Adrenal gland (tissue), 12 donors: Measurements from ENCODE around the gene NT5DC3. TPM values are rescaled to one million over a fixed set of nuclear protein-coding genes. Genes with fewer than 3 reads are reported as not detected.
"Not testable (repeated sequence)": the region's sequence is repeated elsewhere in the genome, so short reads cannot be mapped to it uniquely, and the experiment has no call there.

Source experiments
- DNase-seq, 7 donors: peaks; one replicate each; pipeline ENCODE4 v3.0.0-alpha.2; 2019 to 2020
- H3K27ac ChIP-seq, 5 donors: fragments of 200-600 bp; sonication (generic) in 4 of 5; 1 replicate in 3 of 5; 2 replicates in 2 of 5; pipeline versions ENCODE4 v1.5.1 to v1.8.0; 2016 to 2020; ENCODE audit warnings: mild to moderate bottlenecking in 1 of 5
- H3K27me3 ChIP-seq: fragments of 200-600 bp; 2 replicates; pipeline ENCODE4 v1.8.0; 2021
- H3K36me3 ChIP-seq, 2 donors: fragments of 200-600 bp; replicated peaks in 1 of 2; 1 replicate in 1 of 2; 2 replicates in 1 of 2; pipeline versions ENCODE4 v1.5.1 to v1.8.0; 2018 to 2022
- H3K4me1 ChIP-seq, 2 donors: fragments of 200-600 bp; replicated peaks in 1 of 2; 1 replicate in 1 of 2; 2 replicates in 1 of 2; pipeline versions ENCODE4 v1.5.1 to v1.8.0; 2018 to 2021
- H3K4me3 ChIP-seq, 4 donors: fragments of 200-600 bp; sonication (generic) in 3 of 4; one replicate each; pipeline ENCODE4 v1.5.1; 2016 to 2018
- H3K9me3 ChIP-seq, 3 donors: fragments of 200-600 bp; sonication (generic) in 1 of 3; replicated peaks in 1 of 3; 1 replicate in 2 of 3; 2 replicates in 1 of 3; pipeline versions ENCODE4 v1.5.1 to v1.8.0; 2016 to 2021
- POLR2A ChIP-seq, 2 donors: fragments of 450-650 bp; IDR thresholded peaks; one replicate each; pipeline ENCODE4 v1.6.1; 2017; ENCODE audit warnings: antibody characterized with exemption in 2 of 2, mild to moderate bottlenecking in 2 of 2, moderate library complexity in 1 of 2
- WGBS, 4 donors: extraction: QIAGEN DNeasy Blood & Tissue Kit in 2 of 4; methylation state at CpG; one replicate each; pipeline versions ENCODE4 v1.1.5 to v1.1.7; 2013 to 2017; 5-methylcytosine and 5-hydroxymethylcytosine counted together
- intact Hi-C, 2 donors: fragments of 100-400 bp; cut with DNase I; formaldehyde crosslinking; loops; one replicate each; pipeline versions ENCODE4 v1.14.1 to v1.15.0; 2022 to 2023
- polyA plus RNA-seq, 3 donors: library from polyadenylated mRNA; stranded (reverse); fragments of 200-250 nt in 2 of 3; fragments of 350-450 nt in 1 of 3; fragmentation: Illumina TruSeq in 1 of 3; extraction: RNeasy Lipid Tissue Mini Kit (QIAGEN cat#74804) in 1 of 3; gene quantifications; one replicate each; pipeline ENCODE4 v1.2.3, GENCODE V29; 2013 to 2014
- total RNA-seq, 9 donors: library from RNA; depleted of rRNA in 4 of 9; stranded (reverse); fragments of >200 nt in 4 of 9; fragments of 120-200 nt in 1 of 9; fragmentation: NEBNext Ultra II Directional in 1 of 9; extraction: Animal tissue kit (Norgen Biotek cat#: 25700) in 1 of 9; gene quantifications; one replicate each; pipeline versions ENCODE4 v1.1.0 to v1.2.4, GENCODE V29; 2013 to 2023
- TF ChIP-seq, protein P1 (sequence below), 6 experiments: fragments of 450-650 bp in 4 of 6; fragments of 200-600 bp in 2 of 6; sonication (generic) in 1 of 6; IDR thresholded peaks; 1 replicate in 5 of 6; 2 replicates in 1 of 6; pipeline versions ENCODE4 v1.5.1 to v1.8.0; 2016 to 2021; ENCODE audit warnings: antibody characterized with exemption in 6 of 6, mild to moderate bottlenecking in 2 of 6, moderate library complexity in 1 of 6
- donor health status: healthy with polysubstance abuse.
- donor health status: Bipolar disorder and iron deficiency.
- donor health status: DM: yes; HTN: yes; CAD: no.
- donor health status: DM: no; HTN: no; CAD: no.
- donor health status: DM: no; HTN: no; CAD: no.
- donor health status: DM: yes; HTN: yes; CAD: no.

The NT5DC3 gene
- total and polyA plus RNA-seq, 12 donors, result 4.1 to 14.9 (median 7.2) TPM

GRCh38 chr12:103810111-103810510, 30.9 kb downstream of the NT5DC3 start:
- Histone ChIP-seq H3K4me3 (no peak overlapping the region), H3K27ac (no peak overlapping the region), H3K36me3 (no peaks in the 10 kb centered on the region), H3K9me3 (no peaks in the 10 kb centered on the region), H3K27me3 (no peaks in the 10 kb centered on the region), H3K4me1 (peaks cover 26 to 46% of the 10 kb centered on the region in 2 donors)
- DNase-seq, result no peak
- WGBS, 4 donors, result 71 to 86% (median 84%) methylated on average over 5 of the region's 5 CpGs
- intact Hi-C loops, result no loop called here
- no peak for TF ChIP-seq POLR2A (IDR thresholded peaks at IDR 0.05)
- TF ChIP-seq, protein P1, sequence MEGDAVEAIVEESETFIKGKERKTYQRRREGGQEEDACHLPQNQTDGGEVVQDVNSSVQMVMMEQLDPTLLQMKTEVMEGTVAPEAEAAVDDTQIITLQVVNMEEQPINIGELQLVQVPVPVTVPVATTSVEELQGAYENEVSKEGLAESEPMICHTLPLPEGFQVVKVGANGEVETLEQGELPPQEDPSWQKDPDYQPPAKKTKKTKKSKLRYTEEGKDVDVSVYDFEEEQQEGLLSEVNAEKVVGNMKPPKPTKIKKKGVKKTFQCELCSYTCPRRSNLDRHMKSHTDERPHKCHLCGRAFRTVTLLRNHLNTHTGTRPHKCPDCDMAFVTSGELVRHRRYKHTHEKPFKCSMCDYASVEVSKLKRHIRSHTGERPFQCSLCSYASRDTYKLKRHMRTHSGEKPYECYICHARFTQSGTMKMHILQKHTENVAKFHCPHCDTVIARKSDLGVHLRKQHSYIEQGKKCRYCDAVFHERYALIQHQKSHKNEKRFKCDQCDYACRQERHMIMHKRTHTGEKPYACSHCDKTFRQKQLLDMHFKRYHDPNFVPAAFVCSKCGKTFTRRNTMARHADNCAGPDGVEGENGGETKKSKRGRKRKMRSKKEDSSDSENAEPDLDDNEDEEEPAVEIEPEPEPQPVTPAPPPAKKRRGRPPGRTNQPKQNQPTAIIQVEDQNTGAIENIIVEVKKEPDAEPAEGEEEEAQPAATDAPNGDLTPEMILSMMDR (IDR thresholded peaks at IDR 0.05), result no peak

DNA sequence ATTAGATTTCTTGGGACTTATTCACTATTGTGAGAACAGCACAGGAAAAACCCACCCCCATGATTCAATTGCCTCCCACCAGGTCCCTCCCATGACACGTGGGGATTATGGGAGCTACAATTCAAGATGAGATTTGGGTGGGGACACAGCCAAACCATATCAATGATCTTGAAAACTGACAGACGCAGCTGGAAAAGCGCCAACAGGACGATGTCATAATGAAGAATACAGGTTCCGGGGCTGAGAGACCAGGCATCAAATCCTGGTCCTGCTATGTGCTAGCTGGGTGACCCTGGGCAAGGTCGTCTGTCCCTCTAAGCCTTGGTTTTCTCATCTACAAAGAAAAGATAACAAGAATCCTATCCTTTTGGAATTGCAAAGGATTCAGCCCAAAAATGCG, 31.4 kb downstream of the NT5DC3 start:
- not testable (repeated sequence) for H3K9me3 ChIP-seq
- peaks cover 24 to 46% of the 10 kb centered on the region in 2 donors for H3K4me1 ChIP-seq

DNA sequence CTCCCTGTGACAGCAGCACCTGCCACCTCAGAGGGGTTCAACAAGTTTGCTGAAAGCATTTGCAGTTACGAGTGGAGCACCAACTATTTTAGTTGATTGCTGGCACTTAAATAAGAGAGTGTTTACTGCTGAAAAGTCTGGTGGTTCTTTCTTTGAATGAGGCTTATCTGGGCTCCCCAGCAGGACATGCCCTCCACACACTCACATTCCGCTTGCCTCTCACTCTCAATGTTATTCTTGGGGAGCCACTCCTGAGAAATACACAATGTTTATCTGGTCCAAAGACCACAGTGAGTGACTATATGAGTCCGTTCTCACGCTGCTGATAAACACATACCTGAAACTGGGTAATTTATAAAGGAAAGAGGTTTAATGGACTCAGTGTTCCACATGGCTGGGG, 31.9 kb downstream of the NT5DC3 start:
- no peak for TF ChIP-seq POLR2A (IDR thresholded peaks at IDR 0.05)
- TF ChIP-seq, protein P1 (IDR thresholded peaks at IDR 0.05), result no peak
- DNase-seq, result no peak
- H3K36me3 ChIP-seq, result no peaks in the 10 kb centered on the region
- H3K4me1 ChIP-seq, result peaks cover 20 to 46% of the 10 kb centered on the region in 2 donors
- H3K27me3 ChIP-seq, result no peaks in the 10 kb centered on the region
- 94 to 96% (median 95%) methylated on average over 4 of the region's 4 CpGs for WGBS, 4 donors
- intact Hi-C loops, result no loop called here
- no peak overlapping the region for H3K27ac ChIP-seq
- no peak overlapping the region for H3K4me3 ChIP-seq
- no peaks in the 10 kb centered on the region for H3K9me3 ChIP-seq

More for the DNA sequence above, 31.4 kb downstream of the NT5DC3 start:
- H3K4me3 ChIP-seq, DNase-seq, intact Hi-C loops, H3K36me3 ChIP-seq, H3K27me3 ChIP-seq, H3K27ac ChIP-seq: not testable (repeated sequence)
- 67 to 84% (median 79%) methylated on average over 7 of the region's 7 CpGs for WGBS, 4 donors

- DNase-seq, result no peak
- Histone ChIP-seq H3K36me3 (no peaks in the 10 kb centered on the region), H3K4me1 (peaks cover 14 to 41% of the 10 kb centered on the region in 2 donors), H3K9me3 (no peaks in the 10 kb centered on the region), H3K27ac (no peak overlapping the region), H3K4me3 (no peak overlapping the region), H3K27me3 (no peaks in the 10 kb centered on the region)
- WGBS, 4 donors, result 68 to 80% (median 77%) methylated on average over 3 to 6 of the region's 6 CpGs
- intact Hi-C loops, result no loop called here
- TF ChIP-seq, protein P1 (IDR thresholded peaks at IDR 0.05), result no peak
- TF ChIP-seq POLR2A (IDR thresholded peaks at IDR 0.05), result no peak
Measured at GRCh38 chr12:103808239-103808880, 32.7 kb downstream of the NT5DC3 start.
